ENCODE data around the gene PPM1H.
"Not testable (repeated sequence)": the region's sequence is repeated elsewhere in the genome, so short reads cannot be mapped to it uniquely, and the experiment has no call there.

PPM1H gene

DNA sequence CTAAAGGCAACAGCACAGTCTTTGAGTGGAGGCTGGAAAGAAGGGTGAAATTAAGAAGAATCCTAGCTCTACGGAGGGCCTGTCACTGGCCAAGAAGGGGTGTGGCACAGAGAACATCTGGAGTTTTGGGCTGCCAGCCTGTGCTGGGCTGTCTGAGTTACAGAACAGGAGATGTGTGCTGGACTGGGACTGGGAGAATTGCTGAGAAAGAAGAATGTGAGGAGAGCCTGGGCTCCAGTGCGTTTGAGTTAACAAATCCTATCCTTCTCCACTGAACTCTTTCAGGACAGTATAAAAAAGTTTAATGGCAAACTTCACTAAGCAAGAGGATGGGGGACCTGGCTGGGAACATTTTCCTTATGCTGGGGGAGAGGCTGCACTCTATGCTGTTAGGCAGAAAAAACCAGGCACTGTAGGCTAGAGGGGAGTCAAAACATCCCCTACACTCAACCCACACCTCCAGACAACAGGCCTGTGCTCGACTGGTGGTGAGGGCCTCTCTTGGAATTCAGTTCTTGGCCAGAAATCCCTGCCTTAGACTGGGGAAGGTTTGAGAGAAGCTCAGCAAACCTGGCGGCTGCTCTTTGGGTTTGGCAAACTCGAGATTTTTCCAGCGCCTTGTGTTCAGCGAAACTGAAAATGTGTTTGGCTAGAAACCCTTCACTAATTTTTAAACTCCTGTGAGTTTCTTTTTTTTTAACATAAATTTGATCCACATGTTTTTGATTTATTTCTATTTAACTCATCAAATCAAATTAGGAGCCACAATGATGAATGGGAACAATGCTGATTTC lies 251.0 kb downstream of the PPM1H start:
- no peak for DNase-seq (ENCODE audit: low read depth in 2 of 2)

DNA sequence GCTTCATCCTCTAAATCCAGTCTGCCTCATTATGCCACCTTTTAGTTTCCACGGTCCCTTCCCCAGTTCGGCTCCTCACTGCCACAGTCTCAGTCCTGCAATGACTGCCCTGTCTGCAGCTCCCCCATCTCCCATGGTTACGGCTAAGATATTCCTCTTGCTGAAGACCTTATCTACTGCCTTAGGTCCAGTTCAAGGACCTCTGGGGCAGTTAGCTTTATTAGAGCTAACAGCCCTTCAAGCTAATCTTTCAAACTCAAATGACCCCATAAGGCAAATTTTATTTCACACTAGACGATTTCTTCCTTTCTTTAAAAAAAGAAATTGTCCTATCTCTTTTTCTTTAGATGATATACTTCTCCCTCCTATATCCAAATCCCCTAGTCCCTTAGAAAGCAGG lies 253.6 kb downstream of the PPM1H start:
- DNase-seq (ENCODE audit: low read depth in 2 of 2): no peak

DNA sequence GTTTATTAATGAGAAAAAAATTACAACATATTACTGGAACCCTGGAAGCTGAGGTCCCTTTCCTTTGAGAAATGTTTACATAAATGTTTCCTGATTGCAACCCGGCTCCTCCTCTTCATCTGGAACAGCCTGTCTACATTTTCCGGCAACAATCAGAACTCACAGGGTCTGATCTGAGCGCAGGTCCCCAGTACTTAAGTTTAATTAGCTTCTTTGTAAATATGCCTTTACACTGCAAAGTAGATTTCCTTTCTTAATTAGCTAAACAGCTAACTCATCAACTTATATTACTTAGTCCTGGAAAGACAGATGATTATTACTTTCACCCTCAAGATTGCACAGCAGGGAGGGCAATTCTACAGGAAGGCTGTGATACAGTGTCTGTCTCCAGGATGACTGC lies 255.3 kb downstream of the PPM1H start:
- no peak for DNase-seq (ENCODE audit: low read depth in 2 of 2)

DNA sequence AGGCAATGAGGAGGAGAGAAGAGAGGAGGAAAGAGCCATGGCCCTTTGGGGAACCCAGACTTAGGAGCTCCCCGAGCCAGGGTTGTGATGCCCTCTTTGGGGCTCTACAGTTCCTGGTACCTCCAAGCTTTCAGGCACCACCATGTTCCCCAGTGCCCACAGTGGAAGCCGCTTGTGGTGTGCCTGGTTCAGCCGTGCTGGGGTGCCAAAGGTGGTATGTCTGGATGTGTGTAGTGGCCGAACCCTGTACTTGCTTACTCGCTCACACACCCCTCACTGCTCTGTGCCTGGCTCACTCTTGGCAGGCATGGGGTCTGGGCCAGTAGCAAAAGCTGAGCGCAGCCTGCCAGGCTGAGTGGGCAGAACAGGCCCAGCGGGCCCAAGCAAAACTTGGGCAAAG lies 257.6 kb downstream of the PPM1H start:
- DNase-seq (ENCODE audit: low read depth in 2 of 2): no peak

DNA sequence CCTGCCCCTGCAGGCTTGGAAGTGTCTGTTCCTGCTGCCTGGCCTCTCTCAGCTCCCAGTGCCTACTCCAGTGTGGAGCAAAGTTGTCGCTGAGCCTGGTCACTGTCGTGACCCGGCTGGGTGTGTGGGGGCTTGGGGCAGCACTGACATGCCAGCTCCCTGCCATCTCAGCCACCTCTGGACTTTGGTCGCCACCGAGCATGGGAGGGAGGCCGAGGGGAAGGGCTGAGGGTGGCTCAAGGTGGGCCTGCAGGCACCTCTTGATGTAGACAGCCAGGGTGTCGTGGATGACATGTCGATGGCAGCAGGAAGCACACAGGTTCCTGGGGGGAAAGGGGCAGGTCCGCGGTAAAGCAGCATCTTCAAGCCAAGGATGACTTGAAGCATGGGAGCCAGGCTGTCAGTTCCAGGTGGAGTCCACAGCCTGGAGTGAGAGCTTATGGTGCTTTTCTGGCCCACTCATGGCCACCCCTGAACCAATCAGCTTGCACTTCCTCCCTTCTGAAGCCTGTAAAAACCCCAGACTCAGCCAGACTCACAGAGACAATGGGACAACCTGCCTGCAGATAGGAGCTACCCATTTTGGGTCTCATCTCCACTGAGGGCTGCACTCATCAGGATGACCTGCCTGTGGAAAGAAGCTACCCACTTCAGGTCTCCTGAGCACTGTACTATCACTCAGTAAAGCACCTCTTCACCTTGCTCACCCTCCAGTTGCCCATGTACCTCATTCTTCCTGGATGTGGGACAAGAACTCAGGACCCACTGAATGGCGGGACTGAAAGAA lies 258.2 kb downstream of the PPM1H start:
- no peak for DNase-seq (ENCODE audit: low read depth in 2 of 2)

DNA sequence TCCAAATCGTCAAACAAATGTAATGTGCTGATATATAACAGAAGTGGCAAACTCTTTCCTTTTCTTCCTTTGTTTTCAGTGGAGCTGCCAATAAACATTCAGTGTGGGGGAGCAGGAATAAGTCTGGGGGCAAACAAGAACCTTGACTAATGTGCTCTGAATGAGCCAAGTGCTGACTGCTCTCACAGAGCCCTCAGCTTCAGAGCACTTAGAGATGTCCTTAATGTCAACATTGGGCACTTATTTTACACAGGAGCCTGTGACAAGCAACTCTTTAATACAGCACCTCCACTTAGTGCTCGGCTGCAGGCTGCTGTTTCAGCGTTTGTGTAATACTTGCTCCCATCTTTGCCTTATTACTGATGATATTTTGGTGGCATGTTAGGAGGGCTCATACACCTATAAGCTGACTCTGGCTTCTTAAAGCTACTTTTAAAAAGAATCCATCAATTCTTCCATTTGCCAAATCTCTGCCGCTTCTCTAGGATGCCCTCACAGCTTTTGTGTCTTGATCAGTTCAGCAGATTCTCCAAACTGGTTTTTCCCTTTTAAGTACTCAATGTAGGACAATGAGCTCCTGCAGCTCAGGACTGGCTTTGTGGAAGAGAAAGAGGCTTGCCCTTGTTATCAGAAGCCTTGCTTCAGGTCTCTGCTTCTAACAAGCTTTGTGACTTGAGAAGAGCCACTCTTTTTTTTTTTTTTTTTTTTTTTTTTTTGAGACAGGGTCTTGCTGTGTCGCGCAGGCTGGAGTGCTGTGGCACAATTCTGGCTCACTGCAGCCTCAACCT lies 261.7 kb downstream of the PPM1H start:
- no peak for DNase-seq (ENCODE audit: low read depth in 2 of 2)

DNA sequence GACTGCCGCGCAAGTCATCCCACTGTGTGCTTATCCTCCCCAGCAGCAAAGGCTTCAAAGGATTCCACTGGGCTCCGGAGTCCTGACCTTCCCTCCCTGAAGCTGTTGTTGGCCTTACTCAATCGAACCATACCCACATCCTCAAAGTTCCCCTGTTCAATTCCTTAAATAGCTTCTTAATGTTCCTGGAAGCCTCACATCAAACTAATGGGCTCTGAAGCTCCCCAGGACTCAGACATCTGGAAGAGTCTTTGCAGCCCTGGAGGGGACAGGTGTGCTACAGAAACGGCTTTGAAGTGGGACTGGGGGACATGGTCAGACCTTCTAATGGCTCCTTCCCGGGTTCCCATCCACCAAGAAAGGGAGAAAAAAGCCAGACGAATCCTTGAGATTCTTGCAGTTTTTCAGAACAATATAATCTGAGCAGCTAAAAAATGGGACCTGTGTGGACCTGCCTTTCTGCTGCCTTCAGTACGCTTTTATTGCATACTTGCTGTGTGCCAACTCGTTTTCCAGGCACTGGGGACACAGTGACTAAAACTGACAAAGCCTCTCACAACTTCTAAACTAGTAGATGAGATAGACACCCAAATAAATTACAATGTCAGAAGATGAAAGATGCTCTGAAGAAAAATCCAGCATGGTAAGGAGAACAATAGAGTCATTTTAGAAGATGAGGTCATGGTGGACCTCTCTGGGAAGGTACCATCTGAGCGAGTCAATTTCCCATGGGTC lies 263.8 kb downstream of the PPM1H start:
- no peak for DNase-seq (ENCODE audit: low read depth in 2 of 2)

DNA sequence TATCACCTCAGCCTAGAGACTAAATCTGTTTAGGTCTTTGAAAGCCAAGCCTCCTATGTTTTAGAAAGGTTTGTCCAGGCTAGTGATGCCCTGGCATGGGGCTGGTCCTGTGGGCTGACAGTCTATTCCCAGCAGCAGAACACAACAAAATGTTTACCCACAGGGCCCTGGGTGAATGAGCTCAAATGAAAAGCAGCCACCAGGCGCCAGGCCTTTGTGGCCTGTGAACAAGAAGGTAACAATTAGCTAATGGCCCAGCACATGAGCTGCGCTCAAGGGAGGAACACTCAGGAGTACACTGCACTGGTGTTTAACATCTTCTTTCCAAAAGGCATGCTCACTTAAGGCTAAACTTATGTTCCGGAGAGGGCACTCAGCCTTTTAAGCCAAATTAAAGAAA lies 266.2 kb downstream of the PPM1H start:
- no peak for DNase-seq (ENCODE audit: low read depth in 2 of 2)

DNA sequence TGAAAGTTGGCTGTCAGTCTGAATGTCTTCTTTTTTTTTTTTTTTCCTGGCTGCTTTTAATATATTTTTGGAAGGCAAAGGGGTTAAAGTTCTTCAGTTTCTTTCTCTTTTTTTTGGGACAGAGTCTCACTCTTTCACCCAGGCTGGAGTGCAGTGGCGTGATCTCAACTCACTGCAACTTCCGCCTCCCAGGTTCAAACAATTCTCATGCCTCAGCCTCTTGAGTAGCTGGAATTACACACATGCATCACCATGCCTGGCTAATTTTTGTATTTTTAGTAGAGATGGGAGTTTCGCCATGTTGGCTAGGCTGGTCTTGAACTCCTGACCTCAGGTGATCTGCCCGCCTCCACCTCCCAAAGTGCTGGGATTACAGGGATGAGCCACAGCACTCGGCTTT lies 270.0 kb downstream of the PPM1H start:
- not testable (repeated sequence) for DNase-seq (ENCODE audit: low read depth in 2 of 2)

DNA sequence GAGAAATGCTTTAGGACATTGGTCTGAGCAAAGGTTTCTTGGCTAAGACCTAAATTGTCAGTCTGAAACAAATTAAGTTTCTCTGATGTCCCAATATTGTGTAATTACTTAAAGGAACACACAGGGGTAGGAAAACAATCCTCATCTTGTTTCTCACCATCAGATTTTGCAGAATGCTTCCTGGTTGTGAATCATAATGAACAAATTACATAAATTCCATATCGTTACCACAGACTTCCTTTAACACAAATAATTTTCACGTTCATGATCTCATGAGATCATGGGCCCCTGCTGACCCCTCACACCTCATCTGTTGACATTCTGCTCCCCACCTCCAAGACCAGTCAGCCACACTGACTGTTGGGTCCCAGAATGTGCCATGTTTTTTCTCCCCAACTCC lies 274.2 kb downstream of the PPM1H start:
- no peak for DNase-seq (ENCODE audit: low read depth in 2 of 2)

DNA sequence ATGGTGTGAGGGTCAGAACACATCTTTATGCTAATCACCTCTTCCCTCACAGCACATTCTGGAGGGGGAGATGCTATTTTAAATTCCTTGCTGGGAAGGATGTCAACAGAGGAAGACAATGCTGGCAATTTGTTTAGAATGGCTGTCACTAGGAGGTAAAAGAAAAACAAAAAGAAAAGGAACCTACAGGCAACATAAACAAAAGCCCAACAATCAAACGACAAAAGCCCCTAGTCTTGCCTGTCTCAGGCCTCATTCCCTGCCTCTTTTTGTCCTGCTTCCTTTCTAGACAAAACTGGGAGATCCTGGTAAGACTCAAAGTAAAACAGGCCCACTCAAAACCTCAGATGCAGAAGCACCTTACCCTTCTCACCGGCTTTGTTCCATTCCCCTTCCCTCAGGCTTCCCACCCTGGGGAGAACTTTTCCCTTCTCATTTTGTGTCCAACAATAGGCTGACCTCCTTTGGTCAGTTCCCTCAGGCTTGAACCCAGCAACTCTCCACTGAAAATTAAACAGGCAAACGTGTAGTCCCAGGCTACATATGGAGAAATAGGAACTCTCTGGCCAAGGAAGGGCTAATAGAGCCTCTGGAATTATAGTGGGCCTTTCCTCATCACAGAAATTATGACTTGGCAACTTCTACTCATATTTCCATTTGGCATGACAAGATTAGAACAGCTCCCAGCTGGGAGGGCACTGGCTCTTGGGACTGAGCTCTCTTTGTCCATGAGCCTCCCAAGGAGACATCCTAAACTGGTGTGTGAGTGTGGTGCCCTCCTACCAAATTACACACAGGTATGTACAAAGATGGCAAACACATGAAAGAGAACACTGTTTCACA lies 275.3 kb downstream of the PPM1H start:
- DNase-seq (ENCODE audit: low read depth in 2 of 2): no peak

DNA sequence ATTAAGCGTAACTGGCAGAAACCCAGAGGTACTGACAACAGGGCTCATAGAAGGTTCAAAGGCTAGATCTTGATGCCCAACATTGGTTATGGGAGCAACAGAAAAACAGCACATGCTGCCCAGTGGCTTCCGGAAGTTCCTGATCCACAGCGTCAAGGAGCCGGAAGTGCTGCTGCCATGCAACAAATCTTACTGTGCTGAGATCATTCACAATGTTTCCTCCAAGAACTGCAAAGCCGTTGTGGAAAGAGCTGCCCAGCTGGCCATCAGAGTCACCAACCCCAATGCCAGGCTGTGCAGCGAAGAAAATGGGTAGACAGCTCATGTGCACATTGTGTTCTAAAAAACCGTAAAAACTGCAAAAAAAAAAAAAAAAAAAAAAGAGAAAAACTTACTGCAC lies 276.0 kb downstream of the PPM1H start:
- DNase-seq (ENCODE audit: low read depth in 2 of 2): no peak

DNA sequence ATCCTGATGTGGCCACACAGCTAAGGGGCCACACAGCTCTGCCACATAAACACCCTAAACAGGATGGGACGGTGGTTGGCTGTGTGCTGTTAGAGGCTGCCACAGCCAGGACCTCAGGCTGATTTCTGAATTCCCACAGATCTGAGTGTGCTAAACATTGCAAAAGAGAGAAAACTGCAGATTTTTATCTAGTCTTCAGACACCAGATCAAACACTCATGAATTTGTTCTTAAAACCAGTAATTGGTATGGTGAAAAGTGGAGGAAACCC lies 277.7 kb downstream of the PPM1H start:
- DNase-seq (ENCODE audit: low read depth in 2 of 2): no peak

DNA sequence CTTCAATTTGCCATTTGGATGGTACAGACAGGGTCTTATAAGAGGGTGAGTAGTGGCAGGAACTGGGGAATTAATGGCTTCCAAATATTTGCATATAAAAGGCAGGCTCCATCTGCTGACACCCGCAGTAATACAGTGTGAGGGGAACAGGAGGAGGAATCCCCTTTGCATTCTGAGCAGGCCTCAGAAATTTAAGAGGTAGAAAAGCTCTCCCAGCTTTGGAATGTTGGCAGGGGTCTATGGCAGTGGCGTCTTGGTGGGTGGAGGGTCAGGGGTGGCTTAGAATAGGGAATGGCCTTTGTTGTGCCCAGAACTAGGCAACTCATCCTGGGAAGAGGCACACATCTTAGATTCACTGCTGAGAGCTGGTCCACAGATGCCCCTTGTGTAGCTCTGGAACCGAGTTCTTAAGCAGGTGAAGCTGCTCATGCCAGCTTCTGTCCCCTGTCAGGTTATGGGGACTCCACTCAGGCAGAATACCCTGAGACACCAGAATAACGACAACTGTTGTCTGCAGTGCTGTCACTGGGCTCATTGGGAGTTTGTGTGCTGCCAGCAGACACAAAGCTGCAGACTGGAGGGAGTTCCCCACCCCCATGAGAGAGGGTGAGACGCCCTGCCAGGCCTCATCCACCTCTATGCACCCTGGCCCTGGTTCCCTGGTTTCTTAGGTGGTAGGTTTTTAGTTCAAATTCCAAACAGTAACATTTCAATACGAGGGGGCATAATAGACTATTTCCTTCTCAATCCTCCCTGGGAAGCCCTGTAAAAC lies 278.2 kb downstream of the PPM1H start:
- DNase-seq (ENCODE audit: low read depth in 2 of 2): no peak

DNA sequence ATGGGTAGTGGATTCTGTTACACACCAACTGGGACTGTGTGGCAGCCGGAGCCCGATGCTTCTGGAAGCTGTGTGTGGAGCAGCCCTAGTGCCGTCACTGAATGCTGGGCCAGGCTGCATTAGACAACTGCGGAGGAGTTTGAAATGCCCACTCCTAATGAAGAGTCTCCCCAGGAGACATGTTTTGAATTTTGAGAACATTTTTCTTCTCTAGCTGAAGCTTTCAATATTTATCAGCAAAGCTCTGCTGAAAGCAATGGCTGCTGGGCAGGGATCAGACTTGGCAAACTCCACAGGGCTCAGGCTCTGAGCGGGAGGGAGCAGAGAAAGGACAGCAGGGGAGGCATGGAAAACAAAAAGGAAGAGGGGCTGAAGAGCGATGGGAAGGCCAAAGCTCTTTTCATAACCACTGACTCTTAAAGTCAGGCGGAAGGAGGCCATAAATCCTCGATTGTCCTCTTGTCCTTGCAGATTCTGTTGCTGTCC lies 279.2 kb downstream of the PPM1H start:
- no peak for DNase-seq (ENCODE audit: low read depth in 2 of 2)

DNA sequence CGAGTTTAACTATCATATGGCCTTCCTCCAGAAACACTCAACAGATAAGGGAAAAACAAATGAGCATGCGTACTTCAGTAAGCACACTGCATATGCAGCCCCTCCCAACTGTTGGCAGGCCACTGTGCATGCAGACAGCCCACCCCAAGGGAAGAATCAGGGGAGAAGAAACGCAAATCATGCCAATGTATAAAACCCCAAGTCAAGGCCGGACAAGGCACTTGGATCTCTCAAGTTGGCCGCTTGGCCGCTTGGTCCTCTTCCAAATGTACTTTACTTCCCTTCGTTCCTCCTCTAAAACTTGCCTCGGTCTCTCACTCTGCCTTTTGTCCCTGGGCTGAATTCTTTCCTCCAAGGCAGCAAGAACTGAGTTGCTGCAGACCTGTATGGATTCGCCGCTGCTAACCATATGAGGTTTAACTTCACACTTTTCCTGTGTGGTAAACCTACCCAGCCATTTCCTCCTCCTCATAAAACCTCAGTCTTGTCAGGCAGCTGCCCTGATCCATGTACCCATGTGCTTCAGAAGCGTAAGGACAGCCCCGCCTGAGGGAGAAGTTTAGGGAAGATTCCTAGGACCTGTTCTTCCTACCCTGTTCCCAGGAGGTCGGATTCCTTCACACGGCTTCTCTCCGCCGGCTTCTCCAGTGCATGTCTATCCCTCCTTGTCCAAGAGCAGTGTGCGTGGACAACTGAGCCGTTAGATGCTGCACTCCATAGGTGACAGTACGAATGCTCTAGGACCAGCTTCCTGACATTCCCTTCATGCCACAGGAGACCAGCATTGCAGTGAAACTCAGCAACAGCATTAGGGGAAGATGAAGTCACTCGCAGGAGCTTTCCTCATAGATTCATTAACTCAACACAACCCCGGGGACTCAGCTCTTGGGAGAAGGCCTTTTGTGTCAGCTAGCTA lies 280.4 kb downstream of the PPM1H start:
- no peak for DNase-seq (ENCODE audit: low read depth in 2 of 2)

DNA sequence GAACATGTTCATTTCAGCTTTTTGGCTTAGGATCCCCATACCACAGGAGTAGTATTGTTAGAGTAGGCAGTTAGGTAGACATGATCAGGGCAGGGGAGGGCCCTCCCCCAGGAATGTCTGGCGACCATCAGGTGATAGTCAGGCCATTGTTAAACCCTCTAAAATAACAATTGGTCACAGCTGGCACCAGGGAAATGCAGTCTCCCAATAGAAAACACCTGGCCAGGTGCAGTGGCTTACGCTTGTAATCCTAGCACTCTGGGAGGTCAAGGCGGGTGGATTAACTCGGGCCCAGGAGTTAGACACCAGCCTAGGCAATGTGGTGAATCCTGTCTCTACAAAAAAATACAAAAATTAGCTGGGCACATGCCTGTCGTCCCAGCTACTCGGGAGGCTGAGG lies 281.2 kb downstream of the PPM1H start:
- no peak for DNase-seq (ENCODE audit: low read depth in 2 of 2)

DNA sequence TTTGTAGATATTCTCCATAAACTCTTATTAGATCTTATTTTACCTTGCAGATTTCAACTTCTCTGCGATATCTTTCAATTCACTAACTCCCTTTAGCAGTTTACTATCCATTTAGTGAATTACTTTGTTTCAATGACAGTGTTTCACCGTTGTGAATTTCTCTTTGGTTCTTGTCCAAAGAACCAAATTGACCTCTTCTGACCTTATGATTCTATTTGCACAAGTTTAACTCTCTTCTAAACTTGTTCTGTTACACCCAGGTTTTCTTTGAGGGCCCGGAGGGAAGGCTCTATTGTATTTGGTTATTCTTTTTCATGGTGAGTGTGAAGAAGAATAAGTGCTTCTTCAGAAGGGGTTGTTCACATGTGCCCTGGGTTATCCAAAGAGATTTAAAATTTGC lies 281.6 kb downstream of the PPM1H start:
- no peak for DNase-seq (ENCODE audit: low read depth in 2 of 2)

DNA sequence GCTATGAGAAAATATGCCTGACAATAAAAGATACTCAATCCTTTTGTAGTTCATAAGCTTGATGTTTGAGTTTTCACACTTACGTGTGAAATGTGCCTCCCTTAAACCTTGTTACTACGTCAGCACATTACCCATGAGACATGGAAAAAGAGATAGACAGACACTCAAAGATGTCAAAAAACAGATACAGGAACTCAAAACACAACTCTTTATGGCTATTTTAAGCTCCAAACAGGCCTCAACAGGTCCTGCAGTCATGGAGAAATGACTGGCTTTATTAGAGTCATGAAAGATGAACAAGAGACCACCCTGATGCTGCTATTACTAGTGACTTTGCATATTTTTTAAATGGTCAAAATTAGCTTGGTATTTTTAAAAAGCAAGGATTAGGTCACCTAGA lies 283.8 kb downstream of the PPM1H start:
- no peak for DNase-seq (ENCODE audit: low read depth in 2 of 2)

All from stimulated activated CD8-positive, alpha-beta memory T cell treated with anti-CD3 and anti-CD28 coated beads, Interleukin-2, amount 100 ng/mL, for 48 hours (primary cell).